HT1080 (cell line): Measurements from ENCODE around the gene SPPL3. TPM values are rescaled to one million over a fixed set of nuclear protein-coding genes. Genes with fewer than 3 reads are reported as not detected.
"Not testable (repeated sequence)": the region's sequence is repeated elsewhere in the genome, so short reads cannot be mapped to it uniquely, and the experiment has no call there.

Source experiments
- DNase-seq: peaks from one replicate; pipeline ENCODE4 v3.0.0-alpha.2; 2015; ENCODE audit warnings: low read depth
- total RNA-seq: library from RNA; depleted of rRNA; stranded (reverse); fragments of >200 nt; shearing (Covaris generic); gene quantifications from 2 replicates; pipeline ENCODE4 v1.2.3, GENCODE V29; 2014

Gene SPPL3
- total RNA-seq, 1 experiment from 2014 or later: 17.0 TPM

GRCh38 chr12:120821878-120822277 lies 82.3 kb downstream of the SPPL3 start:
- DNase-seq: no peak

GRCh38 chr12:120820884-120821510 lies 83.2 kb downstream of the SPPL3 start:
- DNase-seq: no peak

- peak; percentile 26 for DNase-seq
These were observed 85.7 kb downstream of the SPPL3 start for GRCh38 chr12:120818416-120818815.

GRCh38 chr12:120817559-120818330 lies 86.4 kb downstream of the SPPL3 start:
- no peak for DNase-seq

- DNase-seq: no peak
These were observed 87.8 kb downstream of the SPPL3 start for GRCh38 chr12:120816363-120816762.

GRCh38 chr12:120814903-120815429 lies 89.2 kb downstream of the SPPL3 start:
- DNase-seq: no peak

GRCh38 chr12:120814203-120814902 lies 89.8 kb downstream of the SPPL3 start:
- DNase-seq: no peak

GRCh38 chr12:120813588-120814153 lies 90.5 kb downstream of the SPPL3 start:
- DNase-seq: no peak

- DNase-seq: no peak
These were observed 94.1 kb downstream of the SPPL3 start for GRCh38 chr12:120810021-120810420.

- no peak for DNase-seq
These were observed 99.7 kb downstream of the SPPL3 start for GRCh38 chr12:120804428-120804827.

GRCh38 chr12:120801146-120801545 lies 103.0 kb downstream of the SPPL3 start:
- DNase-seq: no peak

GRCh38 chr12:120800665-120801064 lies 103.5 kb downstream of the SPPL3 start:
- DNase-seq: peak; percentile 12

- DNase-seq: no peak
These were observed 104.7 kb downstream of the SPPL3 start for GRCh38 chr12:120799243-120800045.

GRCh38 chr12:120798696-120799095 lies 105.5 kb downstream of the SPPL3 start:
- DNase-seq: no peak

- no peak for DNase-seq
These were observed 106.2 kb downstream of the SPPL3 start for GRCh38 chr12:120797677-120798642.

- DNase-seq: no peak
These were observed 108.5 kb downstream of the SPPL3 start for GRCh38 chr12:120795441-120796178.

- DNase-seq: no peak
These were observed 110.8 kb downstream of the SPPL3 start for GRCh38 chr12:120793357-120793756.

- not testable (repeated sequence) for DNase-seq
These were observed 111.7 kb downstream of the SPPL3 start for GRCh38 chr12:120792456-120792855.

- no peak for DNase-seq
These were observed 112.4 kb downstream of the SPPL3 start for GRCh38 chr12:120791669-120792176.
